Measurements from ENCODE around the gene UBB. TPM values are rescaled to one million over a fixed set of nuclear protein-coding genes. Genes with fewer than 3 reads are reported as not detected.

UBB gene
- total RNA-seq, 1 donor from 2014 or later: 1,783 TPM

DNA sequence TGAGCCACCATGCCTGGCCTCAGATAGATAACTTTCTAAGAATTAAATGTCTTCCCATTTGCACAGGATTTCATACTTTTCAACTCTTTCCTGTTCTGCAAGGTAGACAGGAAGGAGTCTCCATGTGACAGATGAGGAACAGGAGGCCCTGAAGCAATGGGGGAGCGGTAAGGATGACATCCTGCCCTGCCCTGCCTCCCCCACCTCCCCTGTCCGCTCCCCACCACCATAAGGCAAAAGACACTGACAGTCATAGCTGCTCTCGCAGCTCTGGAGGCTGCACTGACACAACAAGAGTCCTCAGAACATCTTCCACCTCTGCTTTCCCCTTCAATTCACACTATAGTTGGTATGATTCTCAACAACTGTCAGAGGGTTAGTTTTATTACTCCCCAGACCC lies 37.3 kb upstream of the UBB start:
- no peaks in the 10 kb centered on the region for H3K4me1 Mint-ChIP-seq (ENCODE audit: low read depth, unreplicated experiment)
- peaks cover 8% of the 10 kb centered on the region for H3K36me3 Mint-ChIP-seq (ENCODE audit: low read depth, unreplicated experiment)
- no peaks in the 10 kb centered on the region for H3K79me2 ChIP-seq (ENCODE audit: insufficient read depth, low read length)
- no peak overlapping the region for H2AFZ ChIP-seq (ENCODE audit: low read depth, low read length)
- no peak overlapping the region for H3K9ac ChIP-seq (ENCODE audit: low read length)
- H4K20me1 ChIP-seq (ENCODE audit: insufficient read depth, low read length): no peaks in the 10 kb centered on the region
- H3K4me1 ChIP-seq (ENCODE audit: insufficient read depth, low read length): peaks cover 4% of the 10 kb centered on the region
- H3K27ac Mint-ChIP-seq (ENCODE audit: unreplicated experiment): no peak overlapping the region
- no peak overlapping the region for H3K4me2 ChIP-seq (ENCODE audit: low read length)
- no peaks in the 10 kb centered on the region for H3K9me3 Mint-ChIP-seq (ENCODE audit: unreplicated experiment)
- H3K4me3 ChIP-seq (ENCODE audit: insufficient read depth, low read depth, low read length): no peak overlapping the region
- H3K27me3 Mint-ChIP-seq (ENCODE audit: low read depth, unreplicated experiment): no peaks in the 10 kb centered on the region
- no peaks in the 10 kb centered on the region for H3K9me3 ChIP-seq (ENCODE audit: insufficient read depth, low read depth, low read length)
- no peak overlapping the region for H3K27ac ChIP-seq (ENCODE audit: low read depth, low read length)
- no peaks in the 10 kb centered on the region for H3K27me3 ChIP-seq (ENCODE audit: insufficient read depth, low read length)
- DNase-seq (ENCODE audit: low read depth) (no peak), FAIRE-seq (no peak)
- peaks cover 10% of the 10 kb centered on the region for H3K36me3 ChIP-seq (ENCODE audit: insufficient read depth, low read length)
- no peak overlapping the region for H3K4me3 Mint-ChIP-seq (ENCODE audit: unreplicated experiment)
- TF ChIP-seq, protein P1, sequence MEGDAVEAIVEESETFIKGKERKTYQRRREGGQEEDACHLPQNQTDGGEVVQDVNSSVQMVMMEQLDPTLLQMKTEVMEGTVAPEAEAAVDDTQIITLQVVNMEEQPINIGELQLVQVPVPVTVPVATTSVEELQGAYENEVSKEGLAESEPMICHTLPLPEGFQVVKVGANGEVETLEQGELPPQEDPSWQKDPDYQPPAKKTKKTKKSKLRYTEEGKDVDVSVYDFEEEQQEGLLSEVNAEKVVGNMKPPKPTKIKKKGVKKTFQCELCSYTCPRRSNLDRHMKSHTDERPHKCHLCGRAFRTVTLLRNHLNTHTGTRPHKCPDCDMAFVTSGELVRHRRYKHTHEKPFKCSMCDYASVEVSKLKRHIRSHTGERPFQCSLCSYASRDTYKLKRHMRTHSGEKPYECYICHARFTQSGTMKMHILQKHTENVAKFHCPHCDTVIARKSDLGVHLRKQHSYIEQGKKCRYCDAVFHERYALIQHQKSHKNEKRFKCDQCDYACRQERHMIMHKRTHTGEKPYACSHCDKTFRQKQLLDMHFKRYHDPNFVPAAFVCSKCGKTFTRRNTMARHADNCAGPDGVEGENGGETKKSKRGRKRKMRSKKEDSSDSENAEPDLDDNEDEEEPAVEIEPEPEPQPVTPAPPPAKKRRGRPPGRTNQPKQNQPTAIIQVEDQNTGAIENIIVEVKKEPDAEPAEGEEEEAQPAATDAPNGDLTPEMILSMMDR (IDR thresholded peaks at IDR 0.05; ENCODE audit: insufficient read depth, low read depth, low read length): no peak
- TF ChIP-seq EZH2 (IDR thresholded peaks at IDR 0.05; ENCODE audit: insufficient read depth, low read length): no peak

DNA sequence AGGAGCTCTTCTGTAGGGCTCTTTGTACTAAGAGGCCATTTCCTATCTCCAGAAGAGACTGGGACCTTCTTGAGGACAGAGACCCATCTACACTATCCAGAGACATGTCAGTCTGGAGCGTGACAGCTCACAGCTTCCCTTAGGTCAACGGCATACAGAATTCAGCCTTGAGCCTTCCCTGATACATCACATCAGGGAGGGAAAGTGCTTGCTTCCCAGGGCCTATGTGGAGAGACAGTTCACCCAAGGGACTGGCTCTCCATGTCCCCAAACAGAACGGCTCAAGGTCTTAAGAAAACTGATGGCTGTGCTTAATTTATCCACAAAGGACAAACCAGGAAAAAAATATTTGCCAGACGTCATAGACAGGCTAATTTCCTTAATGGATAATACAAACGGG lies 35.3 kb upstream of the UBB start:
- no peak overlapping the region for H3K4me3 Mint-ChIP-seq (ENCODE audit: unreplicated experiment)
- no peaks in the 10 kb centered on the region for H3K27me3 Mint-ChIP-seq (ENCODE audit: low read depth, unreplicated experiment)
- peaks cover 6% of the 10 kb centered on the region for H3K79me2 ChIP-seq (ENCODE audit: insufficient read depth, low read length)
- H3K4me1 ChIP-seq (ENCODE audit: insufficient read depth, low read length): peaks cover 4% of the 10 kb centered on the region
- no peak for TF ChIP-seq EZH2 (IDR thresholded peaks at IDR 0.05; ENCODE audit: insufficient read depth, low read length)
- TF ChIP-seq, protein P1 (IDR thresholded peaks at IDR 0.05; ENCODE audit: insufficient read depth, low read depth, low read length): no peak
- no peaks in the 10 kb centered on the region for H3K9me3 ChIP-seq (ENCODE audit: insufficient read depth, low read depth, low read length)
- no peak for FAIRE-seq
- no peaks in the 10 kb centered on the region for H3K27me3 ChIP-seq (ENCODE audit: insufficient read depth, low read length)
- H3K4me1 Mint-ChIP-seq (ENCODE audit: low read depth, unreplicated experiment): no peaks in the 10 kb centered on the region
- no peak overlapping the region for H3K9ac ChIP-seq (ENCODE audit: low read length)
- H3K4me3 ChIP-seq (ENCODE audit: insufficient read depth, low read depth, low read length): no peak overlapping the region
- H3K9me3 Mint-ChIP-seq (ENCODE audit: unreplicated experiment): no peaks in the 10 kb centered on the region
- peaks cover 18% of the 10 kb centered on the region for H3K36me3 ChIP-seq (ENCODE audit: insufficient read depth, low read length)
- no peak overlapping the region for H3K27ac ChIP-seq (ENCODE audit: low read depth, low read length)
- no peak overlapping the region for H3K4me2 ChIP-seq (ENCODE audit: low read length)
- H3K36me3 Mint-ChIP-seq (ENCODE audit: low read depth, unreplicated experiment): peaks cover 8% of the 10 kb centered on the region
- no peak overlapping the region for H3K27ac Mint-ChIP-seq (ENCODE audit: unreplicated experiment)
- peaks cover 4% of the 10 kb centered on the region for H4K20me1 ChIP-seq (ENCODE audit: insufficient read depth, low read length)
- no peak for DNase-seq (ENCODE audit: low read depth)
- no peak overlapping the region for H2AFZ ChIP-seq (ENCODE audit: low read depth, low read length)

DNA sequence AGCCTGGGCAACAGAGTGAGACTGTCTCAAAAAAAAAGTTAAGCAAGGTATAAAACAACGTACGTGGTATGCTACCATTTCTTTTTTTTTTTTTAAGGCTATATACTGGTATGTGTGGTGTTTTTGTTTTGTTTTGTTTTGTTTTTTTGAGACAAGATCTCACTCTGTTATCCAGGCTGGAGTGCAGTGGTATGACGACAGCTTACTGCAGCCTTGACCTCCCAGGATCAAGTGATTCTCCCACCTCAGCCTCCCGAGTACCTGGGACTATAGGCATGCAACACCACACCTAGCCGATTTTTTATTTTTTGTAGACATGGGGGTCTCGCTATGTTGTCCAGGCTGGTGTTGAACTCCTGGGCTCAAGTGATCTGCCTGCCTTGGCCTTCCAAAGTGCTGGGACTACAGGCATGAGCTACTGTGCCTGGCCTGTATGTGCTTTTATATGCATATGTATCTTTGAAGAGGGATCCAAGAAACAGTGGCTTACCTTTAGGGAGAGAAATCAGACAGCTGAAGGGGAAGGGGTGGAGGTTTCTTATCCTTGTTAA lies 34.1 kb upstream of the UBB start:
- no peaks in the 10 kb centered on the region for H3K9me3 Mint-ChIP-seq (ENCODE audit: unreplicated experiment)
- H4K20me1 ChIP-seq (ENCODE audit: insufficient read depth, low read length): peaks cover 4% of the 10 kb centered on the region
- FAIRE-seq: no peak
- H3K27ac Mint-ChIP-seq (ENCODE audit: unreplicated experiment): no peak overlapping the region
- no peak overlapping the region for H3K27ac ChIP-seq (ENCODE audit: low read depth, low read length)
- no peaks in the 10 kb centered on the region for H3K9me3 ChIP-seq (ENCODE audit: insufficient read depth, low read depth, low read length)
- no peak overlapping the region for H3K4me3 ChIP-seq (ENCODE audit: insufficient read depth, low read depth, low read length)
- no peak for TF ChIP-seq EZH2 (IDR thresholded peaks at IDR 0.05; ENCODE audit: insufficient read depth, low read length)
- TF ChIP-seq, protein P1 (IDR thresholded peaks at IDR 0.05; ENCODE audit: insufficient read depth, low read depth, low read length): no peak
- peaks cover 4% of the 10 kb centered on the region for H3K4me1 ChIP-seq (ENCODE audit: insufficient read depth, low read length)
- no peak overlapping the region for H3K4me2 ChIP-seq (ENCODE audit: low read length)
- H3K36me3 ChIP-seq (ENCODE audit: insufficient read depth, low read length): peaks cover 18% of the 10 kb centered on the region
- peaks cover 2% of the 10 kb centered on the region for H3K4me1 Mint-ChIP-seq (ENCODE audit: low read depth, unreplicated experiment)
- no peaks in the 10 kb centered on the region for H3K27me3 ChIP-seq (ENCODE audit: insufficient read depth, low read length)
- no peak overlapping the region for H3K9ac ChIP-seq (ENCODE audit: low read length)
- H3K36me3 Mint-ChIP-seq (ENCODE audit: low read depth, unreplicated experiment): peaks cover 5% of the 10 kb centered on the region
- H3K79me2 ChIP-seq (ENCODE audit: insufficient read depth, low read length): peaks cover 18% of the 10 kb centered on the region
- H3K27me3 Mint-ChIP-seq (ENCODE audit: low read depth, unreplicated experiment): no peaks in the 10 kb centered on the region
- DNase-seq (ENCODE audit: low read depth): no peak
- H2AFZ ChIP-seq (ENCODE audit: low read depth, low read length): no peak overlapping the region
- no peak overlapping the region for H3K4me3 Mint-ChIP-seq (ENCODE audit: unreplicated experiment)
